MM.1S (cell line): ENCODE data around the gene HSPB2.

Experiments
- DNase-seq: peaks from one replicate; pipeline ENCODE4 v3.0.0-alpha.2; 2015
- H2AFZ ChIP-seq: fragments of 300-600 bp; sonication (generic); 2 replicates; pipeline ENCODE4 v1.6.0; 2016; ENCODE audit warnings: antibody characterized with exemption, low read length
- H3F3A ChIP-seq: fragments of 300-600 bp; sonication (generic); 2 replicates; pipeline ENCODE4 v1.6.1; 2016; ENCODE audit warnings: mild to moderate bottlenecking, antibody characterized with exemption, low read length, moderate library complexity, mixed read lengths; ENCODE audit not compliant: insufficient read depth
- H3K27ac ChIP-seq: fragments of 300-600 bp; sonication (generic); 2 replicates; pipeline ENCODE4 v1.5.1; 2016; ENCODE audit warnings: mild to moderate bottlenecking, low read length
- H3K27me3 ChIP-seq: fragments of 300-600 bp; sonication (generic); replicated peaks from 2 replicates; pipeline ENCODE4 v1.6.0; 2016; ENCODE audit warnings: low read length; ENCODE audit not compliant: insufficient read depth
- H3K36me3 ChIP-seq: fragments of 300-600 bp; sonication (generic); replicated peaks from 2 replicates; pipeline ENCODE4 v1.6.1; 2016; ENCODE audit warnings: mild to moderate bottlenecking, low read length, mixed read lengths; ENCODE audit not compliant: insufficient read depth
- H3K4me1 ChIP-seq: fragments of 300-600 bp; sonication (generic); 2 replicates; pipeline ENCODE4 v1.6.1; 2016; ENCODE audit warnings: low read length, mixed read lengths
- H3K4me2 ChIP-seq: fragments of 300-600 bp; sonication (generic); 2 replicates; pipeline ENCODE4 v1.6.0; 2016; ENCODE audit warnings: low read depth, low read length
- H3K4me3 ChIP-seq: fragments of 300-600 bp; sonication (generic); 2 replicates; pipeline ENCODE4 v1.5.1; 2016; ENCODE audit warnings: low read length, mixed read lengths
- H3K79me2 ChIP-seq: fragments of 300-600 bp; sonication (generic); 2 replicates; pipeline ENCODE4 v1.6.1; 2016; ENCODE audit warnings: mixed run types, low read length, mixed read lengths
- H3K9ac ChIP-seq: fragments of 300-600 bp; sonication (generic); 2 replicates; pipeline ENCODE4 v1.6.1; 2016; ENCODE audit warnings: low read length, mixed read lengths
- H3K9me2 ChIP-seq: fragments of 300-600 bp; sonication (generic); replicated peaks from 2 replicates; pipeline ENCODE4 v1.6.1; 2016; ENCODE audit warnings: mild to moderate bottlenecking, low read length, mixed read lengths; ENCODE audit not compliant: insufficient read depth
- H3K9me3 ChIP-seq: fragments of 300-600 bp; sonication (generic); replicated peaks from 2 replicates; pipeline ENCODE4 v1.6.1; 2016; ENCODE audit warnings: mild to moderate bottlenecking, low read length, mixed read lengths; ENCODE audit not compliant: insufficient read depth
- H4K20me1 ChIP-seq: fragments of 300-600 bp; sonication (generic); 2 replicates; pipeline ENCODE4 v1.6.1; 2016; ENCODE audit warnings: mild to moderate bottlenecking, low read length, moderate library complexity, mixed read lengths; ENCODE audit not compliant: insufficient read depth
- CTCF ChIP-seq: fragments of 300-600 bp; sonication (generic); IDR thresholded peaks from 2 replicates; pipeline ENCODE4 v1.5.1; 2016; ENCODE audit warnings: antibody characterized with exemption, low read length, mixed read lengths
- EZH2 ChIP-seq: fragments of 300-600 bp; sonication (generic); optimal IDR thresholded peaks from 2 replicates; pipeline ENCODE3; 2017; ENCODE audit warnings: low read depth, mild to moderate bottlenecking, antibody characterized with exemption, low read length, mixed read lengths
- EZH2phosphoT487 ChIP-seq: fragments of 300-600 bp; sonication (generic); IDR thresholded peaks from 2 replicates; pipeline ENCODE4 v1.6.1; 2018; ENCODE audit warnings: antibody characterized with exemption, low read length

The HSPB2 gene

GRCh38 chr11:111906680-111907079 lies 5.9 kb upstream of the HSPB2 start:
- no peaks in the 10 kb centered on the region for H3K79me2 ChIP-seq
- H3K4me3 ChIP-seq, result no peak overlapping the region
- TF ChIP-seq CTCF (no peak), EZH2 (no peak)
- no peaks in the 10 kb centered on the region for H3K36me3 ChIP-seq
- H3K9me2 ChIP-seq, result no peaks in the 10 kb centered on the region
- no peaks in the 10 kb centered on the region for H3K4me1 ChIP-seq
- H3K9me3 ChIP-seq, result no peaks in the 10 kb centered on the region
- no peak for DNase-seq
- H3K27me3 ChIP-seq, result no peaks in the 10 kb centered on the region; the same call in 1 of the 2 replicates
- H2AFZ ChIP-seq, result no peak overlapping the region
- no peaks in the 10 kb centered on the region for H3F3A ChIP-seq
- H3K27ac ChIP-seq, result no peak overlapping the region
- no peaks in the 10 kb centered on the region for H4K20me1 ChIP-seq
- H3K9ac ChIP-seq, result no peak overlapping the region
- no peak overlapping the region for H3K4me2 ChIP-seq

- Histone ChIP-seq H3K4me3 (no peak overlapping the region), H3K27me3 (no peaks in the 10 kb centered on the region; the same call in 1 of the 2 replicates), H3F3A (no peaks in the 10 kb centered on the region), H3K4me2 (no peak overlapping the region), H2AFZ (no peak overlapping the region), H3K4me1 (no peaks in the 10 kb centered on the region), H3K9me3 (no peaks in the 10 kb centered on the region), H3K9ac (no peak overlapping the region), H3K36me3 (no peaks in the 10 kb centered on the region), H3K79me2 (no peaks in the 10 kb centered on the region), H3K9me2 (no peaks in the 10 kb centered on the region), H4K20me1 (no peaks in the 10 kb centered on the region), H3K27ac (no peak overlapping the region)
- no peak for DNase-seq
- TF ChIP-seq CTCF (no peak), EZH2 (no peak), EZH2phosphoT487 (no peak)
These were observed 3.8 kb upstream of the HSPB2 start for GRCh38 chr11:111908639-111909305.

GRCh38 chr11:111909378-111909777 lies 3.2 kb upstream of the HSPB2 start:
- H3K9me3 ChIP-seq, result no peaks in the 10 kb centered on the region
- H3K9ac ChIP-seq, result no peak overlapping the region
- no peak overlapping the region for H3K4me3 ChIP-seq
- H3K9me2 ChIP-seq, result no peaks in the 10 kb centered on the region
- no peaks in the 10 kb centered on the region for H3K4me1 ChIP-seq
- H3K36me3 ChIP-seq, result no peaks in the 10 kb centered on the region
- H3K27me3 ChIP-seq, result no peaks in the 10 kb centered on the region; the same call in 1 of the 2 replicates
- H3K4me2 ChIP-seq, result no peak overlapping the region
- TF ChIP-seq CTCF (no peak), EZH2 (no peak), EZH2phosphoT487 (no peak)
- H3K79me2 ChIP-seq, result no peaks in the 10 kb centered on the region
- no peaks in the 10 kb centered on the region for H4K20me1 ChIP-seq
- DNase-seq, result no peak
- H2AFZ ChIP-seq, result no peak overlapping the region
- H3K27ac ChIP-seq, result no peak overlapping the region
- H3F3A ChIP-seq, result no peaks in the 10 kb centered on the region
